ENCODE data around the gene RRP1. TPM values are rescaled to one million over a fixed set of nuclear protein-coding genes. Genes with fewer than 3 reads are reported as not detected.

RRP1 gene
- total RNA-seq, 2 experiments from 2014 or later: 88.7 to 92.9 TPM

- CTCF ChIA-PET: interaction anchor here (1.3 to 1.5 kb wide), 2 partner anchors 38 to 91 kb away, joined by 3 read pairs; no protein-coding TSS in a partner anchor
- POLR2A ChIA-PET: no interaction called here
Observed at GRCh38 chr21:43848771-43849170, 59.4 kb downstream of the RRP1 start.

GRCh38 chr21:43849532-43850299 is 60.3 kb downstream of the RRP1 start:
- ChIA-PET CTCF (no interaction called here), POLR2A (no interaction called here)

GRCh38 chr21:43850728-43851295 is 61.4 kb downstream of the RRP1 start:
- ChIA-PET CTCF (no interaction called here), POLR2A (no interaction called here)

GRCh38 chr21:43851593-43851992 is 62.2 kb downstream of the RRP1 start:
- POLR2A ChIA-PET: no interaction called here
- CTCF ChIA-PET: interaction anchor here (1.1 kb wide), 1 partner anchor 124 kb away, joined by 4 read pairs; no protein-coding TSS in a partner anchor

- CTCF ChIA-PET: no interaction called here
Observed at GRCh38 chr21:43853851-43854772, 64.7 kb downstream of the RRP1 start.

More at GRCh38 chr21:43853851-43854772, 64.7 kb downstream of the RRP1 start:
- POLR2A ChIA-PET: interaction anchor here (0.6 kb wide), 1 partner anchor 148 kb away, joined by 4 read pairs; no protein-coding TSS in a partner anchor

Other genes with a start within 250 kb of the RRP1 start
- gene HSF2BP, start 130.1 kb upstream of the RRP1 start, total RNA-seq: 1 to 10 TPM in 1 of 2 experiments, under 1 TPM in 1; 0.63 to 1.4 TPM
- 100 to 1,000 TPM; 105 to 106 TPM for gene RRP1B, start 130.0 kb upstream of the RRP1 start, total RNA-seq
- gene PDXK, start 70.4 kb upstream of the RRP1 start, total RNA-seq: 100 to 1,000 TPM; 113 to 115 TPM
- gene CSTB, start 13.3 kb upstream of the RRP1 start, total RNA-seq: 10 to 100 TPM; 44.0 to 44.1 TPM
- 10 to 100 TPM; 66.7 to 69.0 TPM for gene AGPAT3, start 75.6 kb downstream of the RRP1 start, total RNA-seq
- gene TRAPPC10, start 222.7 kb downstream of the RRP1 start, total RNA-seq: 10 to 100 TPM; 50.5 to 52.9 TPM

Measured in activated CD8-positive, alpha-beta memory T cell treated with anti-CD3 and anti-CD28 coated beads for 36 hours (primary cell).